Measurements from ENCODE around the gene PPEF1.

DNA sequence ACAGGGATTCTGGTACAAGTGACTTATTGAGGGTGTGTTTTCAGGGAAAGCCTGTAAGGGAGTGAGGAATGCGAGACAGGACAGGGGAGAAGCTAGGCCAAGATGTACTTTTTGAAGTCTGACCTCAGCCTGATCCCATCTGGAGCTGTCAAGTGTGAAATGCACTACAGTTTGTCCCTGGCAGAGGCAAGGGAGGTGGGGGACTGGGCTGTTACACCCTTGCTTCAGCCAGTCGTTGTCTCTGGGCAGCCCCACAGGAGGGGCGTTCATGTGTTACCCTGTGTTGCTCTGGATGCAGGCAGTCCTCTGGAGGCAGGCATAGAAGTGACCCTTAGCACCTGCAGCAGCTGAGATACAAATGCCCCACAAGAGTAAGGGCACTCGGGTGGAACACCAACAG is 25.8 kb downstream of the PPEF1 start:
- TF ChIP-seq, protein P1, sequence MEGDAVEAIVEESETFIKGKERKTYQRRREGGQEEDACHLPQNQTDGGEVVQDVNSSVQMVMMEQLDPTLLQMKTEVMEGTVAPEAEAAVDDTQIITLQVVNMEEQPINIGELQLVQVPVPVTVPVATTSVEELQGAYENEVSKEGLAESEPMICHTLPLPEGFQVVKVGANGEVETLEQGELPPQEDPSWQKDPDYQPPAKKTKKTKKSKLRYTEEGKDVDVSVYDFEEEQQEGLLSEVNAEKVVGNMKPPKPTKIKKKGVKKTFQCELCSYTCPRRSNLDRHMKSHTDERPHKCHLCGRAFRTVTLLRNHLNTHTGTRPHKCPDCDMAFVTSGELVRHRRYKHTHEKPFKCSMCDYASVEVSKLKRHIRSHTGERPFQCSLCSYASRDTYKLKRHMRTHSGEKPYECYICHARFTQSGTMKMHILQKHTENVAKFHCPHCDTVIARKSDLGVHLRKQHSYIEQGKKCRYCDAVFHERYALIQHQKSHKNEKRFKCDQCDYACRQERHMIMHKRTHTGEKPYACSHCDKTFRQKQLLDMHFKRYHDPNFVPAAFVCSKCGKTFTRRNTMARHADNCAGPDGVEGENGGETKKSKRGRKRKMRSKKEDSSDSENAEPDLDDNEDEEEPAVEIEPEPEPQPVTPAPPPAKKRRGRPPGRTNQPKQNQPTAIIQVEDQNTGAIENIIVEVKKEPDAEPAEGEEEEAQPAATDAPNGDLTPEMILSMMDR (IDR thresholded peaks at IDR 0.05) = no peak
- TF ChIP-seq POLR2A (IDR thresholded peaks at IDR 0.05) = no peak
